Neural crest cell (in vitro differentiated cells): ENCODE results near the gene LRRC74A. TPM values are rescaled to one million over a fixed set of nuclear protein-coding genes. Genes with fewer than 3 reads are reported as not detected.
A peak's percentile ranks its signal among the peaks of the same experiment; 100 is the strongest.

ENCODE experiments used
- DNase-seq: peaks from one replicate; pipeline ENCODE4 v3.0.0; 2021; ENCODE audit warnings: low read depth, mixed read lengths, low spot score
- H3K27ac Mint-ChIP-seq: one replicate; pipeline ENCODE4 v1.8.0; 2021; ENCODE audit warnings: mild to moderate bottlenecking, mixed read lengths; ENCODE audit not compliant: unreplicated experiment
- H3K27me3 Mint-ChIP-seq: 2 replicates; pipeline ENCODE4 v1.8.0; 2021; ENCODE audit warnings: low read depth, mild to moderate bottlenecking, mixed read lengths
- H3K36me3 Mint-ChIP-seq: 2 replicates; pipeline ENCODE4 v1.8.0; 2021; ENCODE audit warnings: low read depth, mild to moderate bottlenecking, mixed read lengths
- H3K4me1 Mint-ChIP-seq: 2 replicates; pipeline ENCODE4 v1.8.0; 2021; ENCODE audit warnings: mixed read lengths
- H3K4me3 Mint-ChIP-seq: one replicate; pipeline ENCODE4 v1.8.0; 2021; ENCODE audit warnings: mild to moderate bottlenecking, mixed read lengths
- H3K9me3 Mint-ChIP-seq: 2 replicates; pipeline ENCODE4 v1.8.0; 2021; ENCODE audit warnings: mixed read lengths
- CTCF ChIP-seq: fragments of 200-600 bp; sonication (generic); conservative IDR thresholded peaks from 2 replicates; pipeline ENCODE4 v1.5.0; 2021; ENCODE audit warnings: antibody characterized with exemption, mild to moderate bottlenecking
- total RNA-seq: library from RNA; stranded (reverse); gene quantifications from 2 replicates; pipeline ENCODE4 v1.2.1, GENCODE V29; 2021

Gene LRRC74A
- total RNA-seq, 1 donor from 2014 or later: not detected

- H3K27ac Mint-ChIP-seq: peak overlapping the region; percentile 44
- H3K9me3 Mint-ChIP-seq: no peaks in the 10 kb centered on the region
- no peaks in the 10 kb centered on the region for H3K27me3 Mint-ChIP-seq
- peak overlapping the region; percentile 96 for H3K4me3 Mint-ChIP-seq
- peaks cover 7% of the 10 kb centered on the region for H3K36me3 Mint-ChIP-seq
- DNase-seq: no peak
- TF ChIP-seq CTCF: peak; percentile 43
- H3K4me1 Mint-ChIP-seq: peaks cover 30% of the 10 kb centered on the region
These were observed 15.2 kb upstream of the LRRC74A start for GRCh38 chr14:76810953-76811400.

- DNase-seq: no peak
- Mint-ChIP-seq H3K36me3 (peaks cover 7% of the 10 kb centered on the region), H3K27ac (no peak overlapping the region), H3K9me3 (no peaks in the 10 kb centered on the region), H3K4me3 (peak overlapping the region; percentile 96), H3K27me3 (no peaks in the 10 kb centered on the region), H3K4me1 (peaks cover 30% of the 10 kb centered on the region)
- TF ChIP-seq CTCF: no peak
These were observed 14.6 kb upstream of the LRRC74A start for GRCh38 chr14:76811561-76811960.

- TF ChIP-seq CTCF: no peak
- Mint-ChIP-seq H3K9me3 (no peaks in the 10 kb centered on the region), H3K4me3 (peak overlapping the region; percentile 96), H3K27me3 (no peaks in the 10 kb centered on the region), H3K4me1 (peaks cover 30% of the 10 kb centered on the region), H3K27ac (peak overlapping the region; percentile 29), H3K36me3 (peaks cover 5% of the 10 kb centered on the region)
- no peak for DNase-seq
These were observed 14.2 kb upstream of the LRRC74A start for GRCh38 chr14:76812093-76812421.

GRCh38 chr14:76812422-76813383, 13.5 kb upstream of the LRRC74A start, which contains the start of gene ANGEL1:
TSS of gene ANGEL1 (minus strand) at chr14:76812882. CDS start at chr14:76812827, 55 bp downstream.
- peaks cover 30% of the 10 kb centered on the region for H3K4me1 Mint-ChIP-seq
- TF ChIP-seq CTCF: no peak
- H3K27me3 Mint-ChIP-seq: no peaks in the 10 kb centered on the region
- peak within 1 kb of the TSS; percentile 58 for H3K27ac Mint-ChIP-seq
- peak within 1 kb of the TSS; percentile 96 for H3K4me3 Mint-ChIP-seq
- peak; percentile 96 for DNase-seq
- no peaks in the 10 kb centered on the region for H3K9me3 Mint-ChIP-seq
- H3K36me3 Mint-ChIP-seq: peaks cover 4% of the 10 kb centered on the region

- no peak for DNase-seq
- no peak for TF ChIP-seq CTCF
- Mint-ChIP-seq H3K4me3 (no peak overlapping the region), H3K27me3 (no peaks in the 10 kb centered on the region), H3K27ac (no peak overlapping the region), H3K36me3 (no peaks in the 10 kb centered on the region), H3K9me3 (no peaks in the 10 kb centered on the region), H3K4me1 (peaks cover 24% of the 10 kb centered on the region)
These were observed 11.2 kb upstream of the LRRC74A start for GRCh38 chr14:76814726-76815645.
